BJ (cell line): ENCODE data around the gene GPR137. TPM values are rescaled to one million over a fixed set of nuclear protein-coding genes. Genes with fewer than 3 reads are reported as not detected.

ENCODE experiments used
- CTCF ChIA-PET: fragments of 350-600 bp; formaldehyde crosslinking; extraction: SDS; loops from one replicate; lab custom pipeline; 2021; ENCODE audit warnings: antibody characterized with exemption, inconsistent platforms; lab: Yijun Ruan, JAX
- POLR2A ChIA-PET: fragments of 300-600 bp; sonication (Branson Sonifier 250); formaldehyde crosslinking; extraction: SDS; loops from one replicate; lab custom pipeline; 2021; ENCODE audit warnings: antibody characterized with exemption; lab: Charles Lee
- DNase-seq: peaks from one replicate; pipeline ENCODE4 v3.0.0-alpha.2; 2011; ENCODE audit warnings: low read depth
- H3K27me3 ChIP-seq: 2 replicates; pipeline ENCODE4 v1.6.0; 2011; ENCODE audit warnings: low read length; ENCODE audit not compliant: control insufficient read depth, insufficient read depth
- H3K36me3 ChIP-seq: 2 replicates; pipeline ENCODE4 v1.5.1; 2011; ENCODE audit warnings: low read length; ENCODE audit not compliant: control insufficient read depth, insufficient read depth
- H3K4me3 ChIP-seq: 2 replicates; pipeline ENCODE4 v1.5.1; 2011; ENCODE audit warnings: low read depth, mild to moderate bottlenecking, control low read depth, low read length
- polyA plus RNA-seq: library from polyadenylated mRNA; depleted of rRNA; stranded (reverse); fragments of >200 nt; gene quantifications from 2 replicates; pipeline ENCODE4 v1.2.3, GENCODE V29; 2011
- TF ChIP-seq, protein P1 (sequence below): IDR thresholded peaks from 2 replicates; pipeline ENCODE4 v1.5.1; 2011; ENCODE audit warnings: low read depth, mild to moderate bottlenecking, control low read depth, inconsistent platforms, low read length, moderate library complexity; ENCODE audit not compliant: insufficient read depth

The GPR137 gene
- polyA plus RNA-seq, 1 experiment, result 33.7 TPM

DNA sequence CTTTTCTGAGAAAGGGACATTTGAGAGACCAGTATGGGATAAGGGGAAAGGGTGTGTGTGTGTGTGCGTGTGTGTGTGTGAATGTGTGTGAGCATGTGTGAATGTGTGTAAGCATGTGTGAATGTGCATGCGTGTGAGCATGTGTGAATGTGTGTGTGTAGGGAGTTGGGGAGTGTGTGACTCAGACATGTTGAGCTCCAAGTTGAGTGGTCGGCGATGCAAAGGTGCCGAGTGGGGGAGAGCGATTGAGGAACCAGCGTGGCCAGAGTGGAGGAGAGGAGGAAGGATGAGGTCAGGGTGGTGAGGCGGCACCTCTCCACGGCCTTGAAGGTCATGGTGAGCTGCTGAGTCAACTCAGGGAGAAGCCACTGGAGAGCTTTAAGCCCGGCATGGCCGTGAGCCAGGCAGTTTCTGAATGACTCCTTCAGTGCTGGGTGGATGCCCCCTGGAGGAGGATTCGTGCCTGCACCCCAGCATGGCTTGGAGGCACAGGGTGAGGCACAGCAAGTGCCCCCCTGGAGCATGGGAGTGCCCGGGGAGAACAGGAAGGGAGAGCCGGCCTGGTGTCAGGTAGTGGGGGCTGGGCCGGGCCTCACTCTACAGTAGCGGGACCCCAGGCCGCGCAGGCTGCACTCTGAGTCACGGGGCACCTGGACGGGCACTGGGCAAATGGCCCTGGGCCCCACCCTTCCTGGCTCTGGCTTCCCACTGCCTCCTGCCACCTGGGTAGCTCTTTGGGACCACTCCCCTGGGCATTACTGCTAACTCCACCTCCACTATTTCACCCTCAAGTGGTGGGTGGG lies 46.1 kb downstream of the GPR137 start:
- Histone ChIP-seq H3K36me3 (no peaks in the 10 kb centered on the region), H3K4me3 (no peak overlapping the region), H3K27me3 (no peaks in the 10 kb centered on the region)
- ChIA-PET POLR2A (interaction anchor here (0.5 kb wide), 1 partner anchor 79 kb away, joined by 14 read pairs; no protein-coding TSS in a partner anchor), CTCF (interaction anchor here (0.8 to 3.1 kb wide), 16 partner anchors 9 to 127 kb away, joined by 3 to 28 read pairs (median 5); partner anchors contain the start of genes CCDC88B, GPR137, PLCB3 and PRDX5)
- DNase-seq, result no peak
- TF ChIP-seq, protein P1, sequence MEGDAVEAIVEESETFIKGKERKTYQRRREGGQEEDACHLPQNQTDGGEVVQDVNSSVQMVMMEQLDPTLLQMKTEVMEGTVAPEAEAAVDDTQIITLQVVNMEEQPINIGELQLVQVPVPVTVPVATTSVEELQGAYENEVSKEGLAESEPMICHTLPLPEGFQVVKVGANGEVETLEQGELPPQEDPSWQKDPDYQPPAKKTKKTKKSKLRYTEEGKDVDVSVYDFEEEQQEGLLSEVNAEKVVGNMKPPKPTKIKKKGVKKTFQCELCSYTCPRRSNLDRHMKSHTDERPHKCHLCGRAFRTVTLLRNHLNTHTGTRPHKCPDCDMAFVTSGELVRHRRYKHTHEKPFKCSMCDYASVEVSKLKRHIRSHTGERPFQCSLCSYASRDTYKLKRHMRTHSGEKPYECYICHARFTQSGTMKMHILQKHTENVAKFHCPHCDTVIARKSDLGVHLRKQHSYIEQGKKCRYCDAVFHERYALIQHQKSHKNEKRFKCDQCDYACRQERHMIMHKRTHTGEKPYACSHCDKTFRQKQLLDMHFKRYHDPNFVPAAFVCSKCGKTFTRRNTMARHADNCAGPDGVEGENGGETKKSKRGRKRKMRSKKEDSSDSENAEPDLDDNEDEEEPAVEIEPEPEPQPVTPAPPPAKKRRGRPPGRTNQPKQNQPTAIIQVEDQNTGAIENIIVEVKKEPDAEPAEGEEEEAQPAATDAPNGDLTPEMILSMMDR, result peak; percentile 81

DNA sequence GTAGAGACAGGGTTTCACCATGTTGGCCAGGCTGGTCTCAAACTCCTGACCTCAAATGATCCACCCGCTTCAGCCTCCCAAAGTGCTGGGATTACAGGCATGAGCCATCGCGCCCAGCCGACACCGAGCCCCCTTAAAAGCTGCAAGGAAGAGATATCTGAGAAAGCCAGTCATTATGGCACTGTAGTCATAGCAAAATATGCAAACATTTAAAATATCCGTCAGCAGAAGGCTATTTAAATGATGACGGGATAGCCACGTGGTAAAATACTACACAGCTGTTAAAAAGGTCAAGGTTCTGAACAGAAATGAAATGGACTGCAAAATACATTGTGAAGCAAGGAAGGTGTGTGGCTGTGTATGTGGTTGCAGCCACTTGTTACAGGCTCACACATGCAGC lies 47.9 kb downstream of the GPR137 start:
- POLR2A ChIA-PET, result no interaction called here
- Histone ChIP-seq H3K4me3 (no peak overlapping the region), H3K36me3 (no peaks in the 10 kb centered on the region), H3K27me3 (no peaks in the 10 kb centered on the region)
- TF ChIP-seq, protein P1, result no peak
- CTCF ChIA-PET, result interaction anchor here (1.1 to 2.6 kb wide), 3 partner anchors 8 to 22 kb away, joined by 3 to 28 read pairs (median 5); partner anchors contain the start of gene CCDC88B
- no peak for DNase-seq

DNA sequence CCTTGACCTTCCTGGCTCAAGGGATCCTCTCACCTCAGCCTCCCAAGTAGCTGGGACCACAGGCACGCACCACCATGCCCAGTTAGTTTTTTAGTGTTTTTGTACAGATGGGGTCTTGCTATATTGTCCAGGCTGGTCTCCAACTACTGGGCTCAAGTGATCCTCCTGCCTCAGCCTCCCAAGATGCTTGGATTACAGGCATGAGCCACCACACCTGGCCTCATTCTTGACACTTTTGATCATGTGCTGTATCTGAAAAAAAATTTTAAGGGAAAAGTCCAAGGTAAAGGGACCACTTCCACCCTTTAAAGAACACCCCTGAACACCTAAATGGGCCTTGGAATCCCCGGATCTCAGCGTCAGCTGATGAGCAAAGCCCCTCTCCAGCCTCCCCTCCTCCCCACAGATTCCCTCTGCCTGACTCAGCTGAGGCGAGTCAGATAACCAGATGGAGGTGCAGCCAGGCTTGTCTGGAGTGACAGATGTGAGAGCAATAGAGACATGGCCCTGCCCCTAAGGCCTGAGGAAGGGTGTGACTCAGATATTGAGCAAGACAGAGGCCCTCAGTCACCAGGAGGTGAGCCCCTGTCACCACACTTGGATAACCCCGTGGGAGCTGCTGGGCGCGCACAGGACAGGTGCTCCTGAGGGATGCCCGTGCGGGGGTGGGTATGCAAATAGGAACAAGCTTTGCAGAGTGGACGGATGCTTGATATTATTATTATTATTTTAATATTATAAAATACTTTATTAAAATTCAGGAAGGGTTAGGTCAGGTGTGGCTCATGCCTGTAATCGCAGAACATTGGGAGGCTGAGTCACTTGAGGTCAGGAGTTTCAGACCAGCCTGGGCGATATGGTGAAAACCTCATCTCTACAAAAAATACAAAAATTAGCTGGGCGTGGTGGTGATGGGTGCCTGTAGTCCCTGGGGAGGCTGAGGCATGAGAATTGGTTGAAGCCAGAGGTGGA lies 49.4 kb downstream of the GPR137 start:
- CTCF ChIA-PET, result interaction anchor here (0.7 to 1.6 kb wide), 5 partner anchors 10 to 83 kb away, joined by 3 to 4 read pairs (median 4); no protein-coding TSS in a partner anchor

DNA sequence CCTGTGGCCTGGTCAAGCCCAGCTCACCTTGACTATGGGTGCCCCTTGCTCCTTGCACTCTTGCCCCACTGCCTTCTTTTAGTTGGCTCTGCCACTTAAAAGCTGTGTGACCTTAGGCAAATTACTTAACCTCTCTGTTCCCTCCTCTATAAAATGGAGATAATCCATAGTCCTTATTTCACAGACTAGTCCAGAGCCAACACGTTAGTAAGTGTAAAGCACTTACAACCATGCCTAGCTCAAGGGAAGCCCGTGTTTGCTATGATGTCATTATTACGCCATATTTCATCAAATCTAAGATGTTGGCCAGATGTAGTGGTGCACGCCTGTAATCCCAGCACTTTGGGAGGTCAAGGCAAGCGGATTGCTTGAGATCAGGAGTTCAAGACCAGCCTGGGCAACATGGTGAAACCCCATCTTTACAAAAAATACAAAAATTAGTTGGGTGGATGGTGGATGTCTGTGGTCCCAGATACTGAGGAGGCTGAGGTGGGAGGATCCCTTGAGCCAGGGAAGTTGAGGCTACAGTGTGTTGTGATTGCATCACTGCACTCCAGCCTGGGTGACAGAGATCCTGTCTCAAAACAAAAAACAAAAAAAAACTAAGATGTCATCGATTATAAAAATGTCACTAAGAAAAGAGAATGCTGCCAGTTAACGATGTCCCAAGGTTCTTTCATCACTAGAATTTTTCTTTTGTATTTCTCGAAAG lies 52.0 kb downstream of the GPR137 start:
- TF ChIP-seq, protein P1, result no peak
- DNase-seq, result no peak
- POLR2A ChIA-PET, result no interaction called here
- H3K27me3 ChIP-seq, result no peaks in the 10 kb centered on the region
- no peaks in the 10 kb centered on the region for H3K36me3 ChIP-seq
- CTCF ChIA-PET, result interaction anchor here (0.6 kb wide), 2 partner anchors 17 to 688 kb away, joined by 3 read pairs; no protein-coding TSS in a partner anchor
- H3K4me3 ChIP-seq, result no peak overlapping the region

More for the DNA sequence above, 49.4 kb downstream of the GPR137 start:
- TF ChIP-seq, protein P1, result no peak
- no peaks in the 10 kb centered on the region for H3K36me3 ChIP-seq
- DNase-seq, result peak; percentile 74
- POLR2A ChIA-PET, result no interaction called here
- no peaks in the 10 kb centered on the region for H3K27me3 ChIP-seq
- no peak overlapping the region for H3K4me3 ChIP-seq
